K562 (cell line): ENCODE data around the gene EDEM1.

ENCODE experiments used
- POU5F1 ChIP-seq: fragments of 150-350 bp; IDR thresholded peaks from 2 replicates; pipeline ENCODE4 v1.6.1; 2014; ENCODE audit warnings: borderline replicate concordance, low read length, low read depth, mild to moderate bottlenecking; ENCODE audit not compliant: partially characterized antibody
- SIN3A ChIP-seq, 2 experiments: fragments of 150-350 bp in 1 of 2; IDR thresholded peaks; 2 replicates each; pipeline ENCODE4 v1.6.1; 2011 to 2016; ENCODE audit warnings: borderline replicate concordance in 2 of 2, low read depth in 2 of 2, low read length in 2 of 2, mild to moderate bottlenecking in 2 of 2, moderate library complexity in 2 of 2; ENCODE audit not compliant: control insufficient read depth in 1 of 2
- TCF7 ChIP-seq: sonication (generic); IDR thresholded peaks from 2 replicates; pipeline ENCODE4 v1.6.1; 2016; ENCODE audit warnings: antibody characterized with exemption, borderline replicate concordance
- ZNF707 ChIP-seq: fragments of 250-450 bp; sonication (Bioruptor Pico); conservative IDR thresholded peaks from 2 replicates; pipeline ENCODE4 v1.8.0; 2022; ENCODE audit warnings: inconsistent platforms, mild to moderate bottlenecking, moderate library complexity
- TF ChIP-seq, protein P1 (sequence below): sonication (generic); formaldehyde crosslinking; IDR thresholded peaks from 2 replicates; pipeline ENCODE4 v1.9.0; 2022; ENCODE audit warnings: mild to moderate bottlenecking, missing genetic modification reagents

- TF ChIP-seq, protein P1, sequence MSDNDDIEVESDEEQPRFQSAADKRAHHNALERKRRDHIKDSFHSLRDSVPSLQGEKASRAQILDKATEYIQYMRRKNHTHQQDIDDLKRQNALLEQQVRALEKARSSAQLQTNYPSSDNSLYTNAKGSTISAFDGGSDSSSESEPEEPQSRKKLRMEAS (CRISPR knock-in tag) = no peak
- TF ChIP-seq POU5F1 = no peak
- no peak for TF ChIP-seq ZNF707 (CRISPR knock-in tag)
- TF ChIP-seq SIN3A (IDR thresholded peaks at IDR 0.05; ENCODE audit: borderline replicate concordance in 2 of 2, control insufficient read depth in 1 of 2, low read depth in 2 of 2, low read length in 2 of 2) = no peak
- TF ChIP-seq TCF7 = no peak
Observed at GRCh38 chr3:5153074-5153473, 34.4 kb upstream of the EDEM1 start.
